Common myeloid progenitor, CD34-positive (primary cell): ENCODE results near the gene NPHP4.
A peak's percentile ranks its signal among the peaks of the same experiment; 100 is the strongest.

Experiments
- CTCF ChIA-PET: fragments of 350-600 bp; sonication (Branson Sonifier 250); formaldehyde crosslinking; loops from one replicate; lab custom pipeline; 2021; ENCODE audit warnings: antibody characterized with exemption; lab: Charles Lee
- POLR2A ChIA-PET: fragments of 350-600 bp; sonication (Branson Sonifier 250); formaldehyde crosslinking; loops from one replicate; lab custom pipeline; 2021; ENCODE audit warnings: antibody characterized with exemption; lab: Charles Lee
- DNase-seq, 3 donors: peaks; one replicate each; pipeline versions ENCODE4 v3.0.0 to v3.0.0-alpha.2; 2013
- H3K27ac ChIP-seq, 2 experiments: 1 replicate in 1 of 2; 2 replicates in 1 of 2; pipeline ENCODE4 v1.7.0; 2013; ENCODE audit warnings: inconsistent platforms in 2 of 2, low read length in 2 of 2, mild to moderate bottlenecking in 2 of 2, low read depth in 1 of 2, moderate library complexity in 1 of 2; ENCODE audit not compliant: severe bottlenecking in 2 of 2, insufficient read depth in 1 of 2, poor library complexity in 1 of 2
- H3K27me3 ChIP-seq, 5 experiments: replicated peaks in 2 of 5; 1 replicate in 3 of 5; 2 replicates in 2 of 5; pipeline versions ENCODE4 v1.6.1 to v1.7.0; 2013; ENCODE audit warnings: low read length in 4 of 5, mild to moderate bottlenecking in 2 of 5, moderate library complexity in 2 of 5, inconsistent platforms in 1 of 5; ENCODE audit not compliant: insufficient read depth in 5 of 5, control insufficient read depth in 4 of 5
- H3K36me3 ChIP-seq, 4 experiments: 1 replicate in 2 of 4; 2 replicates in 2 of 4; pipeline versions ENCODE4 v1.6.1 to v1.7.0; 2013; ENCODE audit warnings: low read length in 3 of 4, control low read depth in 1 of 4, mild to moderate bottlenecking in 1 of 4; ENCODE audit not compliant: control insufficient read depth in 4 of 4, insufficient read depth in 4 of 4
- H3K4me1 ChIP-seq, 4 experiments: 1 replicate in 3 of 4; 2 replicates in 1 of 4; pipeline versions ENCODE4 v1.6.1 to v1.7.1; 2013; ENCODE audit warnings: low read length in 3 of 4, mild to moderate bottlenecking in 3 of 4, control low read depth in 1 of 4, inconsistent platforms in 1 of 4, moderate library complexity in 1 of 4; ENCODE audit not compliant: control insufficient read depth in 4 of 4, insufficient read depth in 4 of 4; ENCODE audit errors: control extremely low read depth in 1 of 4
- H3K4me3 ChIP-seq, 7 experiments: 1 replicate in 4 of 7; 2 replicates in 3 of 7; pipeline versions ENCODE4 v1.5.1 to v1.7.0; 2013; ENCODE audit warnings: mild to moderate bottlenecking in 7 of 7, low read length in 6 of 7, moderate library complexity in 6 of 7, inconsistent platforms in 2 of 7, low read depth in 2 of 7, control low read depth in 1 of 7; ENCODE audit not compliant: insufficient read depth in 4 of 7, control insufficient read depth in 1 of 7; ENCODE audit errors: extremely low read depth in 1 of 7
- H3K9me3 ChIP-seq, 5 experiments: 1 replicate in 4 of 5; 2 replicates in 1 of 5; pipeline versions ENCODE4 v1.6.1 to v1.7.1; 2013; ENCODE audit warnings: low read length in 4 of 5, mild to moderate bottlenecking in 2 of 5, inconsistent platforms in 1 of 5, low read depth in 1 of 5, moderate library complexity in 1 of 5; ENCODE audit not compliant: control insufficient read depth in 4 of 5, insufficient read depth in 2 of 5; ENCODE audit errors: control extremely low read depth in 1 of 5
- WGBS: methylation state at CpG from one replicate; pipeline ENCODE4 v1.1.5; 2013; ENCODE audit not compliant: insufficient coverage; 5-methylcytosine and 5-hydroxymethylcytosine counted together

NPHP4 gene

GRCh38 chr1:5849550-5849949 lies 142.7 kb downstream of the NPHP4 start:
- Histone ChIP-seq H3K27ac (no peak overlapping the region), H3K36me3 (no peaks in the 10 kb centered on the region), H3K4me1 (no peaks in the 10 kb centered on the region), H3K27me3 (peaks cover 0 to 42% (median 0%) of the 10 kb centered on the region in 5 experiments), H3K4me3 (no peak overlapping the region), H3K9me3 (no peaks in the 10 kb centered on the region)
- POLR2A ChIA-PET: no interaction called here
- CTCF ChIA-PET: no interaction called here
- 84% methylated on average over 4 of the region's 4 CpGs for WGBS
- no peak for DNase-seq

DNA sequence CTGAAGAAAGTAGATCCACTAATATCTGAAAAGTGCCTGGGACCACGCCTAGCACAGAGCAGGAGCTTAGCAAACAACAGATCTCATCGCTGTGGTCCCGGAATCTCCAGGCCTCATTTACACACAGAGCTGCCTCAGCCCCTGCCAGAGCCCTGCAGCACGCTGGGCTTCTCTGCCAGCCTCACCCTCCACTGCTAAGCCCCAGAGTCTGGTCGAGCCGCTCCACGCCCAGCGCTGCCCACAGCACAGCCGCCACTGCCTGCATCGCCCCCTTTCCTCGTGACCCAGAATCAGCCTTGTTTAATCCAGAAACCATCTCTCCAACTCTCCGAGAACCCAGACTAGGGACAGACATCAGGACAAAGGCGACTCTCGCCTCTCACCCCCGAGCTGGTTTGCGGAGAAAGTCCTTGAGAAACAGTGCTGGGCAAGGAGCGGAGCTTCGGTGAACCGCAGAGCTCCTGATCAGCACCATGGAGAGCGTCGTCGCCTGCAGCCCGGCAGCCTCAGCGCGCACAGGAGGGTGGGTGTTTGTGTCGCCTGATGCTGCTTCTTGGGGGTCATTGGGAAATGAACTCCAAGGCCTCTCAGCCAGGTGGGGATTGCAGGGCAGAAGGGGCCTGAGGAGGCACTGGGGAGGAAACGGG lies 145.1 kb downstream of the NPHP4 start:
- Histone ChIP-seq H3K27me3 (peaks cover 0 to 50% (median 0%) of the 10 kb centered on the region in 5 experiments), H3K4me1 (no peaks in the 10 kb centered on the region), H3K4me3 (no peak overlapping the region), H3K9me3 (no peaks in the 10 kb centered on the region), H3K36me3 (no peaks in the 10 kb centered on the region), H3K27ac (no peak overlapping the region)
- ChIA-PET CTCF (no interaction called here), POLR2A (no interaction called here)
- WGBS: 37% methylated on average over 19 of the region's 27 CpGs
- peak; percentile 20 to 68 (median 54) for DNase-seq

- CTCF ChIA-PET: no interaction called here
- no peaks in the 10 kb centered on the region for H3K36me3 ChIP-seq
- no peak for DNase-seq
- no peak overlapping the region for H3K27ac ChIP-seq
- WGBS: 85% methylated on average over 5 of the region's 5 CpGs
- peaks cover 0 to 48% (median 0%) of the 10 kb centered on the region in 5 experiments for H3K27me3 ChIP-seq
- no peak overlapping the region for H3K4me3 ChIP-seq
- POLR2A ChIA-PET: no interaction called here
- H3K9me3 ChIP-seq: no peaks in the 10 kb centered on the region
- no peaks in the 10 kb centered on the region for H3K4me1 ChIP-seq
These were observed 146.8 kb downstream of the NPHP4 start for GRCh38 chr1:5845376-5845775.

DNA sequence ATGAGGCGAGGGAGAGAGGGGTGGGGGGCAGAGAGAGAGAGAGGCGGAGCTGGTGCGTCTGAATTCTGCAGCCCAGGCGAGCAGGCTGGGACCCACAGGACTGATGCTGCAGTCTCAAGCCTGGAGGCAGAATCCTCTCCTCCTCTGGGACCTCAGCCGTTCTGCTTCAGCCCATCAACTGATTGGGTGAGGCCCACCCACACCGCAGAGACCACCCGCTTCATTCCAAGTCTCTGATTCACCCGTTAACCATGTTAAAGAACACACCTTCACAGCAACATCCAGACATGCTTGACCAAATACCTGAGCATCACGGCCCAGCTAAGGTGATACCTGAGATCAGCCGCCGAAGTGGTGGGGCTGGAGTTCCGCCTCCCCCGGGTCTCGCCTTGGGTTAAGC lies 147.8 kb downstream of the NPHP4 start:
- CTCF ChIA-PET: no interaction called here
- peaks cover 0 to 54% (median 2%) of the 10 kb centered on the region in 5 experiments for H3K27me3 ChIP-seq
- 83% methylated on average over 11 of the region's 14 CpGs for WGBS

DNA sequence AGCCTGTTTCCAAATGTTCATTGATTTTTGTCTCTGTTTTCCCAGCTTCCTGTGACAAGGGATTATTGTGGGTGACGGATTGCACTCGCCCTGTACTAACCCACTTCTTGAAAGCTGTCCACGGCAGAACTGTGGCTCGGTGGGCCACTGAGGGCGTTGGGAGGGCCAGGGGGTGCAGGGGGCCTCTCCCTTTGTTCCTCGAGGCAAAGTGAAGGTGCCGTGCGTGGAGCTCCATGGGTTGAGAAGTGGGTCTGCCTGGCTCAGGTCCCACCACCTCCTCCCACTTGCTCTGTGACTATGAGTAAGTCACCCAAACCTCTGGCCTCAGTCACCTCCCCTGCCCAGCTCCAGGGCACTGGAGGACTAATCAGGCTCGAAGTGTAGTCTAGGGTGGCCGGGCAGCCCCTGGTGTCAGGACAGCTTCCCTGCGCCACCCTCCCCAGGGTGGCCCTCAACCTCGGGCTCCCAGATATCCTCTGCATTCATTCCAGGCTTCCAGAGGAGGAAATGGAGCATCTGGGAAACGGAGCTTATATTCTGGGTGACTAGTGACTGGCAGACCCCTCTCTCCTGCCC lies 148.6 kb downstream of the NPHP4 start:
- 86% methylated on average over 10 of the region's 13 CpGs for WGBS

More for the DNA sequence above, 147.8 kb downstream of the NPHP4 start:
- no peak for DNase-seq
- Histone ChIP-seq H3K36me3 (no peaks in the 10 kb centered on the region), H3K4me1 (no peaks in the 10 kb centered on the region), H3K4me3 (no peak overlapping the region), H3K27ac (no peak overlapping the region), H3K9me3 (no peaks in the 10 kb centered on the region)
- POLR2A ChIA-PET: no interaction called here

GRCh38 chr1:5842679-5843078 lies 149.5 kb downstream of the NPHP4 start:
- WGBS: 90% methylated on average over 12 of the region's 13 CpGs
- Histone ChIP-seq H3K9me3 (no peaks in the 10 kb centered on the region), H3K27me3 (peaks cover 0 to 64% (median 2%) of the 10 kb centered on the region in 5 experiments), H3K27ac (no peak overlapping the region), H3K36me3 (no peaks in the 10 kb centered on the region), H3K4me1 (no peaks in the 10 kb centered on the region), H3K4me3 (no peak overlapping the region)
- POLR2A ChIA-PET: no interaction called here
- no peak for DNase-seq
- CTCF ChIA-PET: no interaction called here

More for the DNA sequence above, 148.6 kb downstream of the NPHP4 start:
- Histone ChIP-seq H3K4me1 (no peaks in the 10 kb centered on the region), H3K4me3 (no peak overlapping the region), H3K36me3 (no peaks in the 10 kb centered on the region), H3K27ac (no peak overlapping the region), H3K27me3 (peaks cover 0 to 55% (median 2%) of the 10 kb centered on the region in 5 experiments), H3K9me3 (no peaks in the 10 kb centered on the region)
- no peak for DNase-seq
- POLR2A ChIA-PET: no interaction called here
- CTCF ChIA-PET: no interaction called here

- 92% methylated on average over 15 of the region's 16 CpGs for WGBS
- Histone ChIP-seq H3K27ac (no peak overlapping the region), H3K9me3 (no peaks in the 10 kb centered on the region), H3K4me1 (peaks cover 0 to 14% (median 10%) of the 10 kb centered on the region in 4 experiments), H3K27me3 (peaks cover 0 to 75% (median 2%) of the 10 kb centered on the region in 5 experiments), H3K4me3 (no peak overlapping the region), H3K36me3 (no peaks in the 10 kb centered on the region)
- ChIA-PET POLR2A (no interaction called here), CTCF (no interaction called here)
- DNase-seq: no peak
These were observed 151.6 kb downstream of the NPHP4 start for GRCh38 chr1:5840551-5841001.
